Left ventricle myocardium inferior (tissue), 1 donor: Measurements from ENCODE around the gene SESN1. TPM values are rescaled to one million over a fixed set of nuclear protein-coding genes. Genes with fewer than 3 reads are reported as not detected.

Experiments
- DNase-seq: peaks from one replicate; pipeline ENCODE4 v3.0.0-alpha.2; 2020
- H3K27ac ChIP-seq: fragments of 200-600 bp; replicated peaks from 2 replicates; pipeline ENCODE4 v1.8.0; 2021
- H3K27me3 ChIP-seq: fragments of 200-600 bp; 2 replicates; pipeline ENCODE4 v1.8.0; 2021; ENCODE audit warnings: low read depth
- H3K36me3 ChIP-seq: fragments of 200-600 bp; 2 replicates; pipeline ENCODE4 v1.8.0; 2021
- H3K4me1 ChIP-seq: fragments of 200-600 bp; 2 replicates; pipeline ENCODE4 v1.8.0; 2021
- H3K4me3 ChIP-seq: fragments of 200-600 bp; 2 replicates; pipeline ENCODE4 v1.8.0; 2021; ENCODE audit warnings: mild to moderate bottlenecking, moderate library complexity
- H3K9me3 ChIP-seq: fragments of 200-600 bp; replicated peaks from 2 replicates; pipeline ENCODE4 v1.8.0; 2021
- intact Hi-C: fragments of 100-400 bp; cut with micrococcal nuclease; formaldehyde crosslinking; loops from one replicate; pipeline ENCODE4 v1.11.0; 2022
- total RNA-seq: library from RNA; stranded (reverse); fragmentation: NEBNext Ultra II Directional; extraction: Animal tissue kit (Norgen Biotek cat#: 25700); gene quantifications from one replicate; pipeline ENCODE4 v1.2.1, GENCODE V29; 2021
- TF ChIP-seq, protein P1 (sequence below): fragments of 200-600 bp; IDR thresholded peaks from 2 replicates; pipeline ENCODE4 v1.8.0; 2021; ENCODE audit warnings: antibody characterized with exemption, mild to moderate bottlenecking, borderline replicate concordance
- donor health status: DM: no; HTN: yes; CAD: no; lungs with severe emphysema.

SESN1 gene
- total RNA-seq, 1 donor from 2014 or later = 44.1 TPM

DNA sequence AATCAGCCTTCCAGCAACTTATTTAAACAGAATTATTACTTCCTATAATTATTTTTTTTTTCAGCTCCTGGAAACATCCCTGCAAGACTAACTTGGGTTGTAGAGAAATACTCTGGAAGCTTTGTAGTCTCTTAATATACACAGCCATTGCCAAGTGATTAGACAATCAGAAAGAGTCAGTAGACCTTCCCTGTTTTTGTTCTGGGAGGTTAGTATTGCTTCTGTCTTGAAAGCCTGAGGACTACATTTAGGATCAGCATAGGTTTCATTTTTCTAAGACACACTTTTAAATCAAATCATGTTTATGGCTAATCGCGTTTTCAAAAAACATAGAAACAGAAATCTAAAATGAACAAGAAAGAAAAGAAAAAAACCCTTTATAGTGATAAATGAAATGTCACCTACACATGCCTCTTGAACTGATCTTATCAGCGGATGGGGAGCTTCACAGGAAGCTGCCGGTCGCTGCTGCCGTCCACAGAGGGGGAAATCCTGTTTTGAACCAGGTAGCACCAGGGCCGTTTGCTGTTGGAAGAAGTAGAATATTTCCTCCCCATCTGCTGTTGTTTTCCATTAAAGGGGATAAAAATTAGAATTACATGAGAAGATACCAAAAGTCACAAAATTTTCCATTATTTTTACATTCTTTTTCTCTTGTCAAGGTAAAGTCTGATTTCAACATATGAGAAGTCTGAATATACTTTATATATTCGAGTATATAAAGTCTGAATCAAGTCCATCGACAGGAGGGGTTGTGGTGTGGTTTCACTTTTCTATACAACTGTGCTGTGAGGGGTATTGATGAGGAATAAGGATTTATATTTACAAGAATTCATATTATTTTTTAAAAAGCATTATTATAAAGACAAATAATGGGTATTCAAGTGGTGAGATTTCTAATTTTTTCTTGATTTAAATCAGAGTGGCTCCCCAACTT, 151.8 kb downstream of the SESN1 start:
- intact Hi-C loops = loop anchor here (10.0 kb wide), 1 partner anchor 62 kb away; no protein-coding TSS in a partner anchor
- Histone ChIP-seq H3K4me3 (peak overlapping the region; percentile 6), H3K27ac (peak overlapping the region; percentile 93), H3K36me3 (no peaks in the 10 kb centered on the region), H3K27me3 (no peaks in the 10 kb centered on the region), H3K4me1 (peaks cover 74% of the 10 kb centered on the region), H3K9me3 (no peaks in the 10 kb centered on the region)
- DNase-seq = no peak
- TF ChIP-seq, protein P1, sequence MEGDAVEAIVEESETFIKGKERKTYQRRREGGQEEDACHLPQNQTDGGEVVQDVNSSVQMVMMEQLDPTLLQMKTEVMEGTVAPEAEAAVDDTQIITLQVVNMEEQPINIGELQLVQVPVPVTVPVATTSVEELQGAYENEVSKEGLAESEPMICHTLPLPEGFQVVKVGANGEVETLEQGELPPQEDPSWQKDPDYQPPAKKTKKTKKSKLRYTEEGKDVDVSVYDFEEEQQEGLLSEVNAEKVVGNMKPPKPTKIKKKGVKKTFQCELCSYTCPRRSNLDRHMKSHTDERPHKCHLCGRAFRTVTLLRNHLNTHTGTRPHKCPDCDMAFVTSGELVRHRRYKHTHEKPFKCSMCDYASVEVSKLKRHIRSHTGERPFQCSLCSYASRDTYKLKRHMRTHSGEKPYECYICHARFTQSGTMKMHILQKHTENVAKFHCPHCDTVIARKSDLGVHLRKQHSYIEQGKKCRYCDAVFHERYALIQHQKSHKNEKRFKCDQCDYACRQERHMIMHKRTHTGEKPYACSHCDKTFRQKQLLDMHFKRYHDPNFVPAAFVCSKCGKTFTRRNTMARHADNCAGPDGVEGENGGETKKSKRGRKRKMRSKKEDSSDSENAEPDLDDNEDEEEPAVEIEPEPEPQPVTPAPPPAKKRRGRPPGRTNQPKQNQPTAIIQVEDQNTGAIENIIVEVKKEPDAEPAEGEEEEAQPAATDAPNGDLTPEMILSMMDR = no peak

DNA sequence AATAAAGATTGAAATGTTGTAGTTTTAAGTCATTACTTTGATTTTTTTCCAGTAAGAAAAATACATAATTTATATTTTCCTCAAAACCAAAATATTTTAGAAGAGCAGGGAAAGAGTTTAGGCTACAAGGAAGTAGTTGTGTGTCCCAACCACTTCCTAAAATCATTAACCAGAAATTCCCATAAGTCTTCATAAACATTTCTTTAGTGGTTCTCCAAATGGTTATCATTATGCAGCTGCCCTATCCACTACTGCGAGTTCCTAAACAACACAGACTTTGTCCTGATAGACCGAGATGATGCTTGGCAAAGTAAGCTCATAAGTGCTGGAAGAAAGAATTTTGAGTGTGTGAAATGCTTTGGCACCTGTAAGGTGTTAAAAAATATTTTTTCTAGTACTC, 152.8 kb downstream of the SESN1 start:
- Histone ChIP-seq H3K27ac (peak overlapping the region; percentile 93), H3K4me1 (peaks cover 64% of the 10 kb centered on the region)

DNA sequence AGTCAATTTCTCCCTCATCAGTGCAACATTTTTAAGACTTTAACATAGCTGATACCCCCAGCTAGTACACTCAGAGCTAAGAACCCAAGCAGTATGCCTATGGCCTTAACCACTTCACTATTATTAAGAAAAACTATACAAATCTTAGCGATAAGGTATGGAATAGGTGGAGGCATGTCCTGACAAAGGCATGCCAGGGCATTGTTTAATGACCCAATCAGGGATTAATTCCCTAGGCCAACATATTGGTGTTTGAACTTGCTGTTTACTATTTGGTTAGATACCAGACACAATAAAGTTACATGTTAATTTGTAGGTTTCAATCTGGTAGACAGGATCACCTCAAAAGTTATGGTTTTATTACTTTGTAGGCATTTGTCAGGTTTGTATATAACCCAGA, 153.4 kb downstream of the SESN1 start:
- intact Hi-C loops = loop anchor here (10.0 kb wide), 1 partner anchor 64 kb away; no protein-coding TSS in a partner anchor
- H3K4me1 ChIP-seq = peaks cover 59% of the 10 kb centered on the region

More for the DNA sequence above, 152.8 kb downstream of the SESN1 start:
- H3K36me3 ChIP-seq = no peaks in the 10 kb centered on the region
- H3K27me3 ChIP-seq = no peaks in the 10 kb centered on the region
- intact Hi-C loops = loop anchor here (10.0 kb wide), 1 partner anchor 63 kb away; no protein-coding TSS in a partner anchor
- TF ChIP-seq, protein P1 = no peak
- DNase-seq = no peak
- H3K4me3 ChIP-seq = no peak overlapping the region
- no peaks in the 10 kb centered on the region for H3K9me3 ChIP-seq

DNA sequence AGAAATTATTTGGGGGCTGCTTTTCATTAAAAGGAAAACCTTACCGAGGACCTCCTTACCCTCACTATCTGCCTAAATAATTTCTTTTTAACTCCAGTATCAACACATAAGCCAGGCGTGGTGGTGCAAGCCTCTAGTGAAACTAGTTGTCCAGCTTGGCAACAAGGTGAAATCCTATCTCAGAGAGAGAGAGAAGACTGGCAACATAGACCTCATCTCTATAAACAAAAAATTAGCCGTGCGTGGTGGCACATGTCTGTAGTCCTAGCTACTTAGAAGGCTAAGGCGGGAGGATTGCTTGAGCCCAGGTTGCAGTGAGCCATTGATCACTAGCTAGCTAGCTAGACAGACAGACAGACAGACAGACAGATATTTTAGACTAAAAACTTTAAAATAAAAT, 153.9 kb downstream of the SESN1 start:
- no peaks in the 10 kb centered on the region for H3K36me3 ChIP-seq

More for the DNA sequence above, 153.4 kb downstream of the SESN1 start:
- TF ChIP-seq, protein P1 = no peak
- DNase-seq = no peak
- no peak overlapping the region for H3K27ac ChIP-seq
- no peaks in the 10 kb centered on the region for H3K9me3 ChIP-seq
- no peak overlapping the region for H3K4me3 ChIP-seq
- no peaks in the 10 kb centered on the region for H3K36me3 ChIP-seq
- no peaks in the 10 kb centered on the region for H3K27me3 ChIP-seq

DNA sequence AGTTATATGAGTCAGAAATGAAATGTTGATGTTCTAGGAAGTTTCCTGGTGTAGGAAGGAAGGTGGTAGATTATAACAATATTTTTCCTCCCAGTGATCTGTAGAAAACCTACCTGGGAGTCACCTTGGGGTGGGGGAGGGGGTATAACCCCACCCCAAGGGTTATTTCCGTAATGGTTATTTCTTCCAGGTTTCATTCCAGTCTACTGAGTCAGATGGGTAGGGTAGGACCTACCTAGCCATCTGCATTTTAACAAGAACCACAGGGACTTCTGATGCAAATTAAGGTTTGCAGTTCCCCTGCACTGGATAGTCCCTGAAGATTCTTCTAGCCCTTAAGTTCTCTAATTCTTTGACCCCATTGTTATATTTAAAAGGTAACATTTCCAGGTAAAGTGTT, 157.5 kb downstream of the SESN1 start:
- H3K27ac ChIP-seq = no peak overlapping the region
- TF ChIP-seq, protein P1 = no peak
- H3K4me3 ChIP-seq = no peak overlapping the region
- no peaks in the 10 kb centered on the region for H3K9me3 ChIP-seq
- no peaks in the 10 kb centered on the region for H3K36me3 ChIP-seq
- intact Hi-C loops = no loop called here
- DNase-seq = no peak
- H3K4me1 ChIP-seq = peaks cover 18% of the 10 kb centered on the region
- no peaks in the 10 kb centered on the region for H3K27me3 ChIP-seq

More for the DNA sequence above, 153.9 kb downstream of the SESN1 start:
- Histone ChIP-seq H3K4me3 (no peak overlapping the region), H3K4me1 (peaks cover 53% of the 10 kb centered on the region), H3K27ac (no peak overlapping the region), H3K27me3 (no peaks in the 10 kb centered on the region), H3K9me3 (no peaks in the 10 kb centered on the region)
- TF ChIP-seq, protein P1 = no peak
- intact Hi-C loops = loop anchor here (10.0 kb wide), 1 partner anchor 64 kb away; no protein-coding TSS in a partner anchor
- no peak for DNase-seq

Other genes starting within 250 kb of the SESN1 start
- gene ARMC2, start 246.4 kb downstream of the SESN1 start, total RNA-seq = 14.0 TPM
- 6.2 TPM for gene CEP57L1, start 661 bp upstream of the SESN1 start, total RNA-seq